Natural killer cell (primary cell): ENCODE data around the gene EMILIN1. TPM values are rescaled to one million over a fixed set of nuclear protein-coding genes. Genes with fewer than 3 reads are reported as not detected.

Source experiments
- ATAC-seq, 3 donors: fragments of 150-1000 bp in 2 of 3; fragments of 200-7000 bp in 1 of 3; cut with Tn5 transposase; 1 replicate in 1 of 3; 2 replicates in 2 of 3; pipeline ENCODE4 v1.10.0; 2021; ENCODE audit warnings: mild to moderate bottlenecking in 2 of 3, moderate library complexity in 2 of 3
- DNase-seq, 2 donors: peaks; one replicate each; pipeline versions ENCODE4 v3.0.0 to v3.0.0-alpha.2; 2013 to 2021; ENCODE audit warnings: mixed read lengths in 1 of 2
- H3K27ac ChIP-seq: one replicate; pipeline ENCODE4 v1.5.1; 2013; ENCODE audit warnings: mild to moderate bottlenecking, low read length
- H3K27me3 ChIP-seq: one replicate; pipeline ENCODE4 v1.6.1; 2013; ENCODE audit warnings: low read length; ENCODE audit not compliant: control insufficient read depth, insufficient read depth
- H3K36me3 ChIP-seq: one replicate; pipeline ENCODE4 v1.6.1; 2013; ENCODE audit warnings: low read length; ENCODE audit not compliant: control insufficient read depth, insufficient read depth
- H3K4me1 ChIP-seq: one replicate; pipeline ENCODE4 v1.6.1; 2013; ENCODE audit warnings: low read length; ENCODE audit not compliant: control insufficient read depth, insufficient read depth
- H3K4me3 ChIP-seq: one replicate; pipeline ENCODE4 v1.5.1; 2013; ENCODE audit warnings: low read length
- H3K9me3 ChIP-seq: one replicate; pipeline ENCODE4 v1.6.1; 2013; ENCODE audit warnings: low read length; ENCODE audit not compliant: control insufficient read depth, insufficient read depth
- H3K27ac Mint-ChIP-seq, 2 donors: one replicate each; pipeline ENCODE4 v1.8.0; 2022; ENCODE audit warnings: mild to moderate bottlenecking in 2 of 2, mixed read lengths in 2 of 2, moderate library complexity in 1 of 2
- H3K27me3 Mint-ChIP-seq, 2 donors: one replicate each; pipeline ENCODE4 v1.8.0; 2022; ENCODE audit warnings: low read depth in 2 of 2, mixed read lengths in 2 of 2
- H3K36me3 Mint-ChIP-seq: one replicate; pipeline ENCODE4 v1.8.0; 2022; ENCODE audit warnings: mixed read lengths
- H3K4me1 Mint-ChIP-seq, 2 donors: one replicate each; pipeline ENCODE4 v1.8.0; 2022; ENCODE audit warnings: mixed read lengths in 2 of 2
- H3K4me3 Mint-ChIP-seq: one replicate; pipeline ENCODE4 v1.8.0; 2022; ENCODE audit warnings: mild to moderate bottlenecking, moderate library complexity, mixed read lengths
- H3K9me3 Mint-ChIP-seq, 2 donors: one replicate each; pipeline ENCODE4 v1.8.0; 2022; ENCODE audit warnings: mixed read lengths in 2 of 2
- CTCF ChIP-seq: fragments of 200-600 bp; IDR thresholded peaks from one replicate; pipeline ENCODE4 v1.8.0; 2022; ENCODE audit warnings: antibody characterized with exemption
- WGBS: methylation state at CpG from one replicate; pipeline ENCODE4 v1.1.7; 2013; ENCODE audit warnings: missing lambda C conversion rate; ENCODE audit not compliant: insufficient coverage; 5-methylcytosine and 5-hydroxymethylcytosine counted together
- intact Hi-C: fragments of 100-400 bp; cut with micrococcal nuclease; formaldehyde crosslinking; loops from one replicate; pipeline ENCODE4 v1.14.2; 2022
- total RNA-seq, 4 donors: library from RNA; stranded (reverse); fragments of 120-200 nt in 1 of 4; gene quantifications; one replicate each; pipeline versions ENCODE4 v1.2.3 to v1.2.4, GENCODE V29; 2013 to 2022

The EMILIN1 gene
- total RNA-seq, 3 donors from 2014 or later (not counting 1 experiment from before 2014, with no cell fraction given), result 0.31 to 0.78 (median 0.41) TPM

- H3K36me3 Mint-ChIP-seq, result no peaks in the 10 kb centered on the region
- ATAC-seq, result peak in 1 of 3 donors; percentile 9
Measured at GRCh38 chr2:27033253-27033852, 45.1 kb upstream of the EMILIN1 start.

GRCh38 chr2:27038012-27038411, 40.4 kb upstream of the EMILIN1 start:
- H3K36me3 Mint-ChIP-seq, result peaks cover 11% of the 10 kb centered on the region
- no peaks in the 10 kb centered on the region for H3K9me3 Mint-ChIP-seq
- intact Hi-C loops, result no loop called here
- no peaks in the 10 kb centered on the region for H3K9me3 ChIP-seq
- H3K4me1 Mint-ChIP-seq, result peaks cover 13 to 45% of the 10 kb centered on the region in 2 donors
- no peak for DNase-seq
- H3K36me3 ChIP-seq, result peaks cover 66% of the 10 kb centered on the region
- H3K27ac ChIP-seq, result no peak overlapping the region
- H3K27me3 Mint-ChIP-seq, result no peaks in the 10 kb centered on the region
- H3K4me1 ChIP-seq, result peaks cover 20% of the 10 kb centered on the region
- 97% methylated on average over 6 of the region's 6 CpGs for WGBS
- no peaks in the 10 kb centered on the region for H3K27me3 ChIP-seq
- no peak for TF ChIP-seq CTCF
- no peak overlapping the region for H3K27ac Mint-ChIP-seq
- H3K4me3 ChIP-seq, result no peak overlapping the region
- H3K4me3 Mint-ChIP-seq, result no peak overlapping the region
- no peak for ATAC-seq

More at GRCh38 chr2:27033253-27033852, 45.1 kb upstream of the EMILIN1 start:
- H3K27ac Mint-ChIP-seq, result peak overlapping the region; percentile 86 to 95
- Histone ChIP-seq H3K36me3 (peaks cover 36% of the 10 kb centered on the region), H3K4me3 (peak overlapping the region; percentile 90), H3K9me3 (no peaks in the 10 kb centered on the region), H3K27ac (peak overlapping the region; percentile 66), H3K27me3 (no peaks in the 10 kb centered on the region), H3K4me1 (peaks cover 18% of the 10 kb centered on the region)
- H3K4me1 Mint-ChIP-seq, result peaks cover 13 to 54% of the 10 kb centered on the region in 2 donors
- no peaks in the 10 kb centered on the region for H3K27me3 Mint-ChIP-seq
- H3K4me3 Mint-ChIP-seq, result peak overlapping the region; percentile 94
- no peak for TF ChIP-seq CTCF
- 18% methylated on average over 10 of the region's 11 CpGs for WGBS
- no peaks in the 10 kb centered on the region for H3K9me3 Mint-ChIP-seq
- intact Hi-C loops, result loop anchor here (2.0 kb wide), 1 partner anchor 17 kb away; the partner anchor contains the start of gene AGBL5
- no peak for DNase-seq

- Mint-ChIP-seq H3K9me3 (no peaks in the 10 kb centered on the region), H3K27ac (no peak overlapping the region), H3K36me3 (peaks cover 11% of the 10 kb centered on the region), H3K27me3 (no peaks in the 10 kb centered on the region), H3K4me1 (peaks cover 5 to 38% of the 10 kb centered on the region in 2 donors), H3K4me3 (no peak overlapping the region)
- 96% methylated on average over 17 of the region's 17 CpGs for WGBS
- DNase-seq, result no peak
- ATAC-seq, result no peak
- no peak for TF ChIP-seq CTCF
- H3K4me1 ChIP-seq, result peaks cover 13% of the 10 kb centered on the region
- no peak overlapping the region for H3K4me3 ChIP-seq
- no peak overlapping the region for H3K27ac ChIP-seq
- H3K9me3 ChIP-seq, result no peaks in the 10 kb centered on the region
- peaks cover 66% of the 10 kb centered on the region for H3K36me3 ChIP-seq
- intact Hi-C loops, result no loop called here
- H3K27me3 ChIP-seq, result no peaks in the 10 kb centered on the region
Measured at GRCh38 chr2:27038631-27039339, 39.6 kb upstream of the EMILIN1 start.
